HEK293 (cell line): ENCODE data around the gene CAPN8.
A peak's percentile ranks its signal among the peaks of the same experiment; 100 is the strongest.

Source experiments
- CTCF ChIA-PET: fragments of 350-600 bp; formaldehyde crosslinking; extraction: SDS; loops from one replicate; lab custom pipeline; 2021; ENCODE audit warnings: antibody characterized with exemption; lab: Yijun Ruan, JAX
- POLR2A ChIA-PET: fragments of 300-600 bp; formaldehyde crosslinking; extraction: SDS; loops from one replicate; lab custom pipeline; 2020; ENCODE audit warnings: antibody characterized with exemption, inconsistent platforms; lab: Yijun Ruan, JAX
- H3K27ac ChIP-seq: fragments of 200-500 bp; sonication (Bioruptor generic); 2 replicates; pipeline ENCODE4 v1.5.1; 2014; ENCODE audit warnings: low read depth, low read length, control low read depth, inconsistent platforms; ENCODE audit errors: extremely low read depth
- H3K36me3 ChIP-seq, 2 experiments: fragments of 200-500 bp in 1 of 2; sonication (Bioruptor generic) in 1 of 2; 1 replicate in 1 of 2; 2 replicates in 1 of 2; pipeline ENCODE4 v1.5.1; 2014 to 2017; ENCODE audit warnings: inconsistent platforms in 2 of 2, low read length in 2 of 2; ENCODE audit not compliant: control insufficient read depth in 2 of 2, insufficient read depth in 1 of 2
- H3K4me1 ChIP-seq: fragments of 200-500 bp; sonication (Bioruptor generic); 2 replicates; pipeline ENCODE4 v1.5.1; 2014; ENCODE audit warnings: mild to moderate bottlenecking, low read length, inconsistent platforms; ENCODE audit not compliant: control insufficient read depth, insufficient read depth
- H3K4me3 ChIP-seq: 2 replicates; pipeline ENCODE4 v1.5.1; 2011; ENCODE audit warnings: low read depth, mild to moderate bottlenecking, control low read depth, low read length, moderate library complexity
- H3K9me3 ChIP-seq: fragments of 200-500 bp; sonication (Bioruptor generic); 2 replicates; pipeline ENCODE4 v1.5.1; 2014; ENCODE audit warnings: low read depth, low read length, inconsistent platforms; ENCODE audit not compliant: control insufficient read depth, insufficient read depth
- FEZF1 ChIP-seq: fragments of 450-650 bp; formaldehyde crosslinking; IDR thresholded peaks from 2 replicates; pipeline ENCODE4 v1.5.1; 2016; ENCODE audit warnings: missing biosample characterization, missing genetic modification characterization
- IKZF3 ChIP-seq: fragments of 450-650 bp; IDR thresholded peaks from 2 replicates; pipeline ENCODE4 v1.5.0; 2018; ENCODE audit warnings: missing biosample characterization, mild to moderate bottlenecking, missing genetic modification characterization, moderate library complexity
- KLF8 ChIP-seq: fragments of 450-650 bp; formaldehyde crosslinking; IDR thresholded peaks from 2 replicates; pipeline ENCODE4 v1.5.1; 2016; ENCODE audit warnings: missing biosample characterization, missing genetic modification characterization
- SP3 ChIP-seq: fragments of 450-650 bp; formaldehyde crosslinking; IDR thresholded peaks from 2 replicates; pipeline ENCODE4 v1.5.1; 2016; ENCODE audit warnings: missing biosample characterization, missing genetic modification characterization
- ZBTB1 ChIP-seq: fragments of 450-650 bp; formaldehyde crosslinking; IDR thresholded peaks from 2 replicates; pipeline ENCODE4 v1.5.1; 2016; ENCODE audit warnings: missing biosample characterization, missing genetic modification characterization
- ZFP69B ChIP-seq: fragments of 450-650 bp; formaldehyde crosslinking; IDR thresholded peaks from 2 replicates; pipeline ENCODE4 v1.5.1; 2016; ENCODE audit warnings: missing biosample characterization, missing genetic modification characterization
- ZNF140 ChIP-seq: fragments of 450-650 bp; formaldehyde crosslinking; IDR thresholded peaks from 2 replicates; pipeline ENCODE4 v1.5.1; 2016; ENCODE audit warnings: missing biosample characterization, missing genetic modification characterization
- ZNF157 ChIP-seq: fragments of 450-650 bp; formaldehyde crosslinking; IDR thresholded peaks from 2 replicates; pipeline ENCODE4 v1.5.1; 2016; ENCODE audit warnings: missing biosample characterization, missing genetic modification characterization
- ZNF184 ChIP-seq: fragments of 450-650 bp; IDR thresholded peaks from 2 replicates; pipeline ENCODE4 v1.5.1; 2018; ENCODE audit warnings: missing biosample characterization, mild to moderate bottlenecking, missing genetic modification characterization
- ZNF274 ChIP-seq, 2 experiments: fragments of 200-500 bp in 1 of 2; fragments of 450-650 bp in 1 of 2; sonication (Bioruptor generic) in 1 of 2; formaldehyde crosslinking in 1 of 2; IDR thresholded peaks; 2 replicates each; pipeline versions ENCODE4 v1.5.1 to v1.6.1; 2014 to 2016; ENCODE audit warnings: borderline replicate concordance in 1 of 2, inconsistent platforms in 1 of 2, low read length in 1 of 2, missing biosample characterization in 1 of 2, missing genetic modification characterization in 1 of 2
- ZNF350 ChIP-seq: fragments of 450-650 bp; formaldehyde crosslinking; IDR thresholded peaks from 2 replicates; pipeline ENCODE4 v1.5.0; 2017; ENCODE audit warnings: missing biosample characterization, mild to moderate bottlenecking, missing genetic modification characterization
- ZNF37A ChIP-seq: fragments of 450-650 bp; IDR thresholded peaks from 2 replicates; pipeline ENCODE4 v1.5.1; 2018; ENCODE audit warnings: missing biosample characterization, missing genetic modification characterization
- ZNF416 ChIP-seq: fragments of 450-650 bp; formaldehyde crosslinking; IDR thresholded peaks from 2 replicates; pipeline ENCODE4 v1.5.1; 2016; ENCODE audit warnings: missing biosample characterization, missing genetic modification characterization
- ZNF596 ChIP-seq: fragments of 450-650 bp; IDR thresholded peaks from 2 replicates; pipeline ENCODE4 v1.5.0; 2018; ENCODE audit warnings: missing biosample characterization, mild to moderate bottlenecking, missing genetic modification characterization, moderate library complexity
- ZNF629 ChIP-seq: fragments of 450-650 bp; formaldehyde crosslinking; IDR thresholded peaks from 2 replicates; pipeline ENCODE4 v1.5.1; 2017; ENCODE audit warnings: missing biosample characterization, missing genetic modification characterization
- ZNF701 ChIP-seq: fragments of 450-650 bp; formaldehyde crosslinking; IDR thresholded peaks from 2 replicates; pipeline ENCODE4 v1.5.1; 2016; ENCODE audit warnings: missing biosample characterization, missing genetic modification characterization
- ZNF830 ChIP-seq: fragments of 450-650 bp; IDR thresholded peaks from 2 replicates; pipeline ENCODE4 v1.5.0; 2018; ENCODE audit warnings: missing biosample characterization, missing genetic modification characterization, low read depth, mild to moderate bottlenecking, moderate library complexity
- TF ChIP-seq, protein P1 (sequence below): fragments of 450-650 bp; IDR thresholded peaks from 2 replicates; pipeline ENCODE4 v1.5.1; 2018; ENCODE audit warnings: missing biosample characterization, missing genetic modification characterization
- TF ChIP-seq, protein P2 (sequence below): fragments of 450-650 bp; formaldehyde crosslinking; IDR thresholded peaks from 2 replicates; pipeline ENCODE4 v1.5.1; 2016; ENCODE audit warnings: missing biosample characterization, missing genetic modification characterization
- TF ChIP-seq, protein P3 (sequence below): fragments of 450-650 bp; formaldehyde crosslinking; IDR thresholded peaks from 2 replicates; pipeline ENCODE4 v1.5.1; 2016; ENCODE audit warnings: missing biosample characterization, missing genetic modification characterization
- TF ChIP-seq, protein P4 (sequence below): fragments of 450-650 bp; formaldehyde crosslinking; IDR thresholded peaks from 2 replicates; pipeline ENCODE4 v1.5.1; 2016; ENCODE audit warnings: missing biosample characterization, missing genetic modification characterization, borderline replicate concordance

Gene CAPN8

DNA sequence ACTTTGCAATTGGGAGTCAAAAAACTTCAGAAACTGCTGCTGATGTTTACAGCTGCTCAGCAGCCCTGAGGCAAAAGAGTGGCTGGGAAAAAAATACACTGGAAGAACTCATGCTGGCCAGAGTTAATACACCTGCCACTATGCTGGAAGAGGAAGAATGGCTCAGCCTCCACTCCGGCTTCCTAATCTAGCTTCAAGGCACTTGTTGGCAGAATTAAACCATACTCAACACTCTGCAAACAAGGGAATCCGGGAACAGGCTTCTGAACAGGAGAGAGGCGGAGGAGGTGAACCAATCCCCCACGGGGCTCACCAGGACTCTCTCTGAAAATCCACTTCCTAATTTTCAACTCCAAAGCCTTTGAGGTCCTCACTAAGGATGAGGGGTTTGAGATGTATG lies 152.2 kb downstream of the CAPN8 start (continued):
- no peak for TF ChIP-seq ZNF274 (IDR thresholded peaks at IDR 0.05; ENCODE audit: low read length)
- TF ChIP-seq ZNF274 (tag by site-specific recombination; IDR thresholded peaks at IDR 0.05; ENCODE audit: borderline replicate concordance): no peak
- no peak for TF ChIP-seq ZBTB1 (tag by site-specific recombination)
- no peak for TF ChIP-seq SP3
- TF ChIP-seq, protein P1, sequence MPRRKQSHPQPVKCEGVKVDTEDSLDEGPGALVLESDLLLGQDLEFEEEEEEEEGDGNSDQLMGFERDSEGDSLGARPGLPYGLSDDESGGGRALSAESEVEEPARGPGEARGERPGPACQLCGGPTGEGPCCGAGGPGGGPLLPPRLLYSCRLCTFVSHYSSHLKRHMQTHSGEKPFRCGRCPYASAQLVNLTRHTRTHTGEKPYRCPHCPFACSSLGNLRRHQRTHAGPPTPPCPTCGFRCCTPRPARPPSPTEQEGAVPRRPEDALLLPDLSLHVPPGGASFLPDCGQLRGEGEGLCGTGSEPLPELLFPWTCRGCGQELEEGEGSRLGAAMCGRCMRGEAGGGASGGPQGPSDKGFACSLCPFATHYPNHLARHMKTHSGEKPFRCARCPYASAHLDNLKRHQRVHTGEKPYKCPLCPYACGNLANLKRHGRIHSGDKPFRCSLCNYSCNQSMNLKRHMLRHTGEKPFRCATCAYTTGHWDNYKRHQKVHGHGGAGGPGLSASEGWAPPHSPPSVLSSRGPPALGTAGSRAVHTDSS: no peak
- TF ChIP-seq, protein P2, sequence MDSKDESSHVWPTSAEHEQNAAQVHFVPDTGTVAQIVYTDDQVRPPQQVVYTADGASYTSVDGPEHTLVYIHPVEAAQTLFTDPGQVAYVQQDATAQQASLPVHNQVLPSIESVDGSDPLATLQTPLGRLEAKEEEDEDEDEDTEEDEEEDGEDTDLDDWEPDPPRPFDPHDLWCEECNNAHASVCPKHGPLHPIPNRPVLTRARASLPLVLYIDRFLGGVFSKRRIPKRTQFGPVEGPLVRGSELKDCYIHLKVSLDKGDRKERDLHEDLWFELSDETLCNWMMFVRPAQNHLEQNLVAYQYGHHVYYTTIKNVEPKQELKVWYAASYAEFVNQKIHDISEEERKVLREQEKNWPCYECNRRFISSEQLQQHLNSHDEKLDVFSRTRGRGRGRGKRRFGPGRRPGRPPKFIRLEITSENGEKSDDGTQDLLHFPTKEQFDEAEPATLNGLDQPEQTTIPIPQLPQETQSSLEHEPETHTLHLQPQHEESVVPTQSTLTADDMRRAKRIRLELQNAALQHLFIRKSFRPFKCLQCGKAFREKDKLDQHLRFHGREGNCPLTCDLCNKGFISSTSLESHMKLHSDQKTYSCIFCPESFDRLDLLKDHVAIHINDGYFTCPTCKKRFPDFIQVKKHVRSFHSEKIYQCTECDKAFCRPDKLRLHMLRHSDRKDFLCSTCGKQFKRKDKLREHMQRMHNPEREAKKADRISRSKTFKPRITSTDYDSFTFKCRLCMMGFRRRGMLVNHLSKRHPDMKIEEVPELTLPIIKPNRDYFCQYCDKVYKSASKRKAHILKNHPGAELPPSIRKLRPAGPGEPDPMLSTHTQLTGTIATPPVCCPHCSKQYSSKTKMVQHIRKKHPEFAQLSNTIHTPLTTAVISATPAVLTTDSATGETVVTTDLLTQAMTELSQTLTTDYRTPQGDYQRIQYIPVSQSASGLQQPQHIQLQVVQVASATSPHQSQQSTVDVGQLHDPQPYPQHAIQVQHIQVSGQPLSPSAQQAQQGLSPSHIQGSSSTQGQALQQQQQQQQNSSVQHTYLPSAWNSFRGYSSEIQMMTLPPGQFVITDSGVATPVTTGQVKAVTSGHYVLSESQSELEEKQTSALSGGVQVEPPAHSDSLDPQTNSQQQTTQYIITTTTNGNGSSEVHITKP: 0 out of 2 replicates have a peak, but pooled peaks have one; percentile 18
- no peak for TF ChIP-seq ZNF140 (tag by site-specific recombination)
- TF ChIP-seq, all 188 proteins: peak for 6

DNA sequence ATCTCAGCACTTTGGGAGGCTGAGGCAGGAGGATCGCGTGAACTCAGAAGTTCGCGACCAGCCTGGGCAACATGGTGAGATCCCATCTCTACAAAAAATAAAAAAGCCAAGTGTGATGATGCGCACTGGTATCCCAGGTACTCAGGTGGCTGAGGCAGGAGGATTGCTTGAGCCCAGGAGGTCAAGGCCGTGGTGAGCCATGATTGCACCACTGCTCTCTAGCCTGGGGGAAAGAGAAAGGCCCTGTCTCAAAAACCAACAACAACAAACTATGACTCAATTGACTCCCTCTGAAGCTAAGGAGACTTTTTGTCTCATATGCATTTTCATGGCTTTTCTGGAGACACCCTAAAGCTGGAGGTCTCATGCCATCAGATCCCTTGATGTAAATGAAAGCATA lies 153.4 kb downstream of the CAPN8 start:
- H3K36me3 ChIP-seq: no peaks in the 10 kb centered on the region
- no peaks in the 10 kb centered on the region for H3K9me3 ChIP-seq
- no peak overlapping the region for H3K4me3 ChIP-seq
- CTCF ChIA-PET: interaction anchor here (1.0 to 1.7 kb wide), 3 partner anchors 20 to 118 kb away, joined by 3 read pairs; no protein-coding TSS in a partner anchor
- POLR2A ChIA-PET: no interaction called here
- H3K4me1 ChIP-seq: peaks cover 13% of the 10 kb centered on the region; the same call in 1 of the 2 replicates
- H3K27ac ChIP-seq: no peak overlapping the region
- no peak for TF ChIP-seq ZNF830 (tag by site-specific recombination)
- TF ChIP-seq ZNF184 (tag by site-specific recombination): no peak
- TF ChIP-seq ZNF701 (tag by site-specific recombination): no peak
- no peak for TF ChIP-seq ZNF416
- no peak for TF ChIP-seq ZNF629 (tag by site-specific recombination)
- no peak for TF ChIP-seq ZNF596
- no peak for TF ChIP-seq ZNF37A (tag by site-specific recombination)
- no peak for TF ChIP-seq KLF8 (tag by site-specific recombination)
- TF ChIP-seq IKZF3: no peak
- TF ChIP-seq ZNF274 (IDR thresholded peaks at IDR 0.05; ENCODE audit: low read length): no peak
- no peak for TF ChIP-seq ZNF274 (tag by site-specific recombination; IDR thresholded peaks at IDR 0.05; ENCODE audit: borderline replicate concordance)
- TF ChIP-seq ZNF350 (tag by site-specific recombination): no peak
- TF ChIP-seq, protein P3, sequence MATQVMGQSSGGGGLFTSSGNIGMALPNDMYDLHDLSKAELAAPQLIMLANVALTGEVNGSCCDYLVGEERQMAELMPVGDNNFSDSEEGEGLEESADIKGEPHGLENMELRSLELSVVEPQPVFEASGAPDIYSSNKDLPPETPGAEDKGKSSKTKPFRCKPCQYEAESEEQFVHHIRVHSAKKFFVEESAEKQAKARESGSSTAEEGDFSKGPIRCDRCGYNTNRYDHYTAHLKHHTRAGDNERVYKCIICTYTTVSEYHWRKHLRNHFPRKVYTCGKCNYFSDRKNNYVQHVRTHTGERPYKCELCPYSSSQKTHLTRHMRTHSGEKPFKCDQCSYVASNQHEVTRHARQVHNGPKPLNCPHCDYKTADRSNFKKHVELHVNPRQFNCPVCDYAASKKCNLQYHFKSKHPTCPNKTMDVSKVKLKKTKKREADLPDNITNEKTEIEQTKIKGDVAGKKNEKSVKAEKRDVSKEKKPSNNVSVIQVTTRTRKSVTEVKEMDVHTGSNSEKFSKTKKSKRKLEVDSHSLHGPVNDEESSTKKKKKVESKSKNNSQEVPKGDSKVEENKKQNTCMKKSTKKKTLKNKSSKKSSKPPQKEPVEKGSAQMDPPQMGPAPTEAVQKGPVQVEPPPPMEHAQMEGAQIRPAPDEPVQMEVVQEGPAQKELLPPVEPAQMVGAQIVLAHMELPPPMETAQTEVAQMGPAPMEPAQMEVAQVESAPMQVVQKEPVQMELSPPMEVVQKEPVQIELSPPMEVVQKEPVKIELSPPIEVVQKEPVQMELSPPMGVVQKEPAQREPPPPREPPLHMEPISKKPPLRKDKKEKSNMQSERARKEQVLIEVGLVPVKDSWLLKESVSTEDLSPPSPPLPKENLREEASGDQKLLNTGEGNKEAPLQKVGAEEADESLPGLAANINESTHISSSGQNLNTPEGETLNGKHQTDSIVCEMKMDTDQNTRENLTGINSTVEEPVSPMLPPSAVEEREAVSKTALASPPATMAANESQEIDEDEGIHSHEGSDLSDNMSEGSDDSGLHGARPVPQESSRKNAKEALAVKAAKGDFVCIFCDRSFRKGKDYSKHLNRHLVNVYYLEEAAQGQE (tag by site-specific recombination): no peak
- TF ChIP-seq FEZF1 (tag by site-specific recombination): no peak
- TF ChIP-seq ZNF157 (tag by site-specific recombination): no peak
- no peak for TF ChIP-seq ZFP69B (tag by site-specific recombination)
- TF ChIP-seq, protein P4, sequence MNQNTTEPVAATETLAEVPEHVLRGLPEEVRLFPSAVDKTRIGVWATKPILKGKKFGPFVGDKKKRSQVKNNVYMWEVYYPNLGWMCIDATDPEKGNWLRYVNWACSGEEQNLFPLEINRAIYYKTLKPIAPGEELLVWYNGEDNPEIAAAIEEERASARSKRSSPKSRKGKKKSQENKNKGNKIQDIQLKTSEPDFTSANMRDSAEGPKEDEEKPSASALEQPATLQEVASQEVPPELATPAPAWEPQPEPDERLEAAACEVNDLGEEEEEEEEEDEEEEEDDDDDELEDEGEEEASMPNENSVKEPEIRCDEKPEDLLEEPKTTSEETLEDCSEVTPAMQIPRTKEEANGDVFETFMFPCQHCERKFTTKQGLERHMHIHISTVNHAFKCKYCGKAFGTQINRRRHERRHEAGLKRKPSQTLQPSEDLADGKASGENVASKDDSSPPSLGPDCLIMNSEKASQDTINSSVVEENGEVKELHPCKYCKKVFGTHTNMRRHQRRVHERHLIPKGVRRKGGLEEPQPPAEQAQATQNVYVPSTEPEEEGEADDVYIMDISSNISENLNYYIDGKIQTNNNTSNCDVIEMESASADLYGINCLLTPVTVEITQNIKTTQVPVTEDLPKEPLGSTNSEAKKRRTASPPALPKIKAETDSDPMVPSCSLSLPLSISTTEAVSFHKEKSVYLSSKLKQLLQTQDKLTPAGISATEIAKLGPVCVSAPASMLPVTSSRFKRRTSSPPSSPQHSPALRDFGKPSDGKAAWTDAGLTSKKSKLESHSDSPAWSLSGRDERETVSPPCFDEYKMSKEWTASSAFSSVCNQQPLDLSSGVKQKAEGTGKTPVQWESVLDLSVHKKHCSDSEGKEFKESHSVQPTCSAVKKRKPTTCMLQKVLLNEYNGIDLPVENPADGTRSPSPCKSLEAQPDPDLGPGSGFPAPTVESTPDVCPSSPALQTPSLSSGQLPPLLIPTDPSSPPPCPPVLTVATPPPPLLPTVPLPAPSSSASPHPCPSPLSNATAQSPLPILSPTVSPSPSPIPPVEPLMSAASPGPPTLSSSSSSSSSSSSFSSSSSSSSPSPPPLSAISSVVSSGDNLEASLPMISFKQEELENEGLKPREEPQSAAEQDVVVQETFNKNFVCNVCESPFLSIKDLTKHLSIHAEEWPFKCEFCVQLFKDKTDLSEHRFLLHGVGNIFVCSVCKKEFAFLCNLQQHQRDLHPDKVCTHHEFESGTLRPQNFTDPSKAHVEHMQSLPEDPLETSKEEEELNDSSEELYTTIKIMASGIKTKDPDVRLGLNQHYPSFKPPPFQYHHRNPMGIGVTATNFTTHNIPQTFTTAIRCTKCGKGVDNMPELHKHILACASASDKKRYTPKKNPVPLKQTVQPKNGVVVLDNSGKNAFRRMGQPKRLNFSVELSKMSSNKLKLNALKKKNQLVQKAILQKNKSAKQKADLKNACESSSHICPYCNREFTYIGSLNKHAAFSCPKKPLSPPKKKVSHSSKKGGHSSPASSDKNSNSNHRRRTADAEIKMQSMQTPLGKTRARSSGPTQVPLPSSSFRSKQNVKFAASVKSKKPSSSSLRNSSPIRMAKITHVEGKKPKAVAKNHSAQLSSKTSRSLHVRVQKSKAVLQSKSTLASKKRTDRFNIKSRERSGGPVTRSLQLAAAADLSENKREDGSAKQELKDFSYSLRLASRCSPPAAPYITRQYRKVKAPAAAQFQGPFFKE (tag by site-specific recombination): no peak
